IMR-90 (cell line): Measurements from ENCODE around the gene NRIP2. TPM values are rescaled to one million over a fixed set of nuclear protein-coding genes. Genes with fewer than 3 reads are reported as not detected.

ENCODE experiments used
- ATAC-seq: fragments of 200-7000 bp; cut with Tn5 transposase; 2 replicates; pipeline ENCODE4 v1.9.1; 2020; ENCODE audit warnings: low read depth, mild to moderate bottlenecking, moderate library complexity
- BruUV-seq: library from RNA; stranded (reverse); fragments of 400-500 nt; replicated peaks from 2 replicates; lab custom pipeline; 2021; lab: Mats Ljungman, UMichigan
- CTCF ChIA-PET: fragments of 300-600 bp; formaldehyde crosslinking; extraction: SDS; loops from one replicate; lab custom pipeline; 2021; ENCODE audit warnings: antibody characterized with exemption; lab: Yijun Ruan, JAX
- POLR2A ChIA-PET: fragments of 300-600 bp; sonication (Branson Sonifier 250); formaldehyde crosslinking; loops from one replicate; lab custom pipeline; 2022; ENCODE audit warnings: antibody characterized with exemption; ENCODE audit not compliant: unreplicated experiment; lab: Charles Lee
- DNase-seq: peaks from one replicate; pipeline ENCODE4 v3.0.0; 2013
- H2AFZ ChIP-seq: replicated peaks from 2 replicates; pipeline ENCODE3; 2013; ENCODE audit warnings: low read length, mild to moderate bottlenecking; ENCODE audit not compliant: poor library complexity
- H2AK5ac ChIP-seq: 2 replicates; pipeline ENCODE4 v1.6.1; 2013; ENCODE audit warnings: low read depth, low read length, inconsistent platforms
- H2AK9ac ChIP-seq: replicated peaks from 2 replicates; pipeline ENCODE3; 2013; ENCODE audit warnings: mild to moderate bottlenecking, low read depth, low read length, moderate library complexity; ENCODE audit not compliant: poor library complexity
- H2BK120ac ChIP-seq: 2 replicates; pipeline ENCODE4 v1.6.1; 2013; ENCODE audit warnings: low read depth, low read length, inconsistent platforms
- H2BK15ac ChIP-seq: 3 replicates; pipeline ENCODE4 v1.6.1; 2013; ENCODE audit warnings: low read depth, low read length, inconsistent platforms
- H2BK20ac ChIP-seq: 2 replicates; pipeline ENCODE4 v1.6.1; 2013; ENCODE audit warnings: low read depth, mild to moderate bottlenecking, inconsistent platforms, low read length, moderate library complexity
- H2BK5ac ChIP-seq: 2 replicates; pipeline ENCODE4 v1.6.1; 2013; ENCODE audit warnings: mild to moderate bottlenecking, low read depth, low read length, inconsistent platforms; ENCODE audit not compliant: poor library complexity, severe bottlenecking
- H3K14ac ChIP-seq: replicated peaks from 2 replicates; pipeline ENCODE4 v1.6.1; 2013; ENCODE audit warnings: low read depth, low read length, inconsistent platforms
- H3K18ac ChIP-seq: 2 replicates; pipeline ENCODE4 v1.6.1; 2013; ENCODE audit warnings: low read depth, low read length, control low read depth
- H3K23ac ChIP-seq: 2 replicates; pipeline ENCODE4 v1.6.1; 2013; ENCODE audit warnings: low read depth, low read length, inconsistent platforms
- H3K27ac ChIP-seq: 2 replicates; pipeline ENCODE4 v1.5.1; 2013; ENCODE audit warnings: mild to moderate bottlenecking, control low read depth, low read length; ENCODE audit not compliant: insufficient read depth
- H3K27me3 ChIP-seq: 2 replicates; pipeline ENCODE4 v1.6.1; 2013; ENCODE audit warnings: low read length; ENCODE audit not compliant: control insufficient read depth, insufficient read depth
- H3K36me3 ChIP-seq: 2 replicates; pipeline ENCODE4 v1.6.1; 2013; ENCODE audit warnings: low read length, mixed read lengths; ENCODE audit not compliant: control insufficient read depth, insufficient read depth
- H3K4ac ChIP-seq: 2 replicates; pipeline ENCODE4 v1.6.1; 2013; ENCODE audit warnings: low read depth, low read length, inconsistent platforms
- H3K4me1 ChIP-seq: 2 replicates; pipeline ENCODE4 v1.6.1; 2013; ENCODE audit warnings: low read length, mixed read lengths; ENCODE audit not compliant: control insufficient read depth, insufficient read depth
- H3K4me2 ChIP-seq: 2 replicates; pipeline ENCODE4 v1.6.1; 2013; ENCODE audit warnings: low read depth, mild to moderate bottlenecking, control low read depth, low read length, moderate library complexity
- H3K4me3 ChIP-seq: 2 replicates; pipeline ENCODE4 v1.5.1; 2013; ENCODE audit warnings: low read depth, mild to moderate bottlenecking, control low read depth, low read length, moderate library complexity; ENCODE audit not compliant: insufficient read depth
- H3K56ac ChIP-seq: 2 replicates; pipeline ENCODE4 v1.6.1; 2013; ENCODE audit warnings: low read length, inconsistent platforms; ENCODE audit not compliant: insufficient read depth; ENCODE audit errors: extremely low read depth
- H3K79me1 ChIP-seq, 2 experiments: 2 replicates each; pipeline ENCODE4 v1.6.1; 2013; ENCODE audit warnings: low read length in 2 of 2, inconsistent platforms in 1 of 2, low read depth in 1 of 2
- H3K9ac ChIP-seq: 2 replicates; pipeline ENCODE4 v1.6.1; 2013; ENCODE audit warnings: low read depth, low read length, control low read depth
- H3K9me1 ChIP-seq: 2 replicates; pipeline ENCODE4 v1.6.1; 2013; ENCODE audit warnings: low read length, inconsistent platforms; ENCODE audit not compliant: insufficient read depth
- H3K9me3 ChIP-seq: 2 replicates; pipeline ENCODE4 v1.6.1; 2013; ENCODE audit warnings: low read length; ENCODE audit not compliant: control insufficient read depth, insufficient read depth
- H4K20me1 ChIP-seq: 2 replicates; pipeline ENCODE4 v1.6.1; 2013; ENCODE audit warnings: low read length, inconsistent platforms; ENCODE audit not compliant: insufficient read depth
- H4K5ac ChIP-seq: 2 replicates; pipeline ENCODE4 v1.6.1; 2013; ENCODE audit warnings: mild to moderate bottlenecking, low read depth, low read length, control low read depth
- H4K8ac ChIP-seq, 2 experiments: 2 replicates each; pipeline ENCODE4 v1.6.1; 2013; ENCODE audit warnings: low read depth in 2 of 2, low read length in 2 of 2, control low read depth in 1 of 2, inconsistent platforms in 1 of 2
- H4K91ac ChIP-seq: 2 replicates; pipeline ENCODE4 v1.6.1; 2013; ENCODE audit warnings: low read depth, low read length, inconsistent platforms; ENCODE audit not compliant: insufficient read depth
- BHLHE40 ChIP-seq: fragments of 150-350 bp; IDR thresholded peaks from 2 replicates; pipeline ENCODE4 v1.6.1; 2016; ENCODE audit warnings: mild to moderate bottlenecking, low read depth, low read length
- CEBPB ChIP-seq: IDR thresholded peaks from 2 replicates; pipeline ENCODE4 v1.6.1; 2012; ENCODE audit warnings: low read depth, low read length, improper control_type of control experiment
- CHD1 ChIP-seq: IDR thresholded peaks from 2 replicates; pipeline ENCODE4 v1.6.1; 2012; ENCODE audit warnings: low read depth, low read length, improper control_type of control experiment
- ELK1 ChIP-seq: fragments of 150-350 bp; IDR thresholded peaks from 2 replicates; pipeline ENCODE4 v1.6.1; 2016; ENCODE audit warnings: low read depth, mild to moderate bottlenecking, low read length, moderate library complexity, borderline replicate concordance
- FOS ChIP-seq: fragments of 150-350 bp; IDR thresholded peaks from 2 replicates; pipeline ENCODE4 v1.6.1; 2016; ENCODE audit warnings: low read depth, low read length
- MAFK ChIP-seq: IDR thresholded peaks from 2 replicates; pipeline ENCODE4 v1.6.1; 2012; ENCODE audit warnings: low read depth, low read length, improper control_type of control experiment
- MAZ ChIP-seq: IDR thresholded peaks from 2 replicates; pipeline ENCODE4 v1.6.1; 2012; ENCODE audit warnings: low read depth, mild to moderate bottlenecking, low read length, improper control_type of control experiment, moderate library complexity, borderline replicate concordance
- MXI1 ChIP-seq: IDR thresholded peaks from 2 replicates; pipeline ENCODE4 v1.6.1; 2012; ENCODE audit warnings: low read depth, mild to moderate bottlenecking, low read length, moderate library complexity, borderline replicate concordance
- NFE2L2 ChIP-seq: fragments of 150-350 bp; IDR thresholded peaks from 2 replicates; pipeline ENCODE4 v1.6.1; 2016; ENCODE audit warnings: low read depth, mild to moderate bottlenecking, low read length
- POLR2A ChIP-seq: IDR thresholded peaks from 2 replicates; pipeline ENCODE4 v1.6.1; 2012; ENCODE audit warnings: mild to moderate bottlenecking, low read depth, low read length
- RAD21 ChIP-seq: IDR thresholded peaks from 2 replicates; pipeline ENCODE4 v1.6.1; 2012; ENCODE audit warnings: low read length, improper control_type of control experiment
- RCOR1 ChIP-seq: IDR thresholded peaks from 2 replicates; pipeline ENCODE4 v1.6.1; 2012; ENCODE audit warnings: mild to moderate bottlenecking, low read length, improper control_type of control experiment; ENCODE audit not compliant: insufficient replicate concordance
- RFX5 ChIP-seq: IDR thresholded peaks from 2 replicates; pipeline ENCODE4 v1.8.0; 2012; ENCODE audit warnings: low read depth, mild to moderate bottlenecking, low read length, moderate library complexity
- SMC3 ChIP-seq: fragments of 150-350 bp; IDR thresholded peaks from 2 replicates; pipeline ENCODE4 v1.6.1; 2016; ENCODE audit warnings: low read depth, mild to moderate bottlenecking, antibody characterized with exemption, low read length, moderate library complexity
- WGBS, 2 experiments: methylation state at CpG; one replicate each; pipeline versions ENCODE4 v1.1.5 to v1.1.7; 2013; ENCODE audit warnings: missing lambda C conversion rate in 2 of 2; ENCODE audit not compliant: insufficient read length in 1 of 2; ENCODE audit errors: extremely low coverage in 2 of 2; 5-methylcytosine and 5-hydroxymethylcytosine counted together
- dilution Hi-C: fragments of 300-500 bp; cut with HindIII; formaldehyde crosslinking; loops from one replicate; pipeline ENCODE4 v1.14.3; 2018; ENCODE audit warnings: low sequenced_read_pairs; ENCODE audit not compliant: unreplicated experiment
- in situ Hi-C: fragments of 300-500 bp; cut with MboI; formaldehyde crosslinking; loops from 3 replicates; pipeline ENCODE4 v1.14.3; 2019; ENCODE audit warnings: low sequenced_read_pairs, inconsistent platforms, mixed read lengths
- intact Hi-C: fragments of 100-400 bp; cut with micrococcal nuclease; formaldehyde crosslinking; loops from 2 replicates; pipeline ENCODE4 v1.10.0; 2022
- polyA plus RNA-seq, 3 experiments: library from polyadenylated mRNA; depleted of rRNA; stranded (reverse); fragments of >200 nt; gene quantifications; 2 replicates each; pipeline ENCODE4 v1.2.3, GENCODE V29; 2012; ENCODE audit warnings: low replicate concordance in 1 of 3
- total RNA-seq: library from RNA; depleted of rRNA; stranded (reverse); fragments of >200 nt; gene quantifications from 2 replicates; pipeline ENCODE4 v1.2.3, GENCODE V29; 2012
- TF ChIP-seq, protein P1 (sequence below): fragments of 150-350 bp; IDR thresholded peaks from 2 replicates; pipeline ENCODE4 v1.6.1; 2017; ENCODE audit warnings: mild to moderate bottlenecking, antibody characterized with exemption, low read length, low read depth
- TF ChIP-seq, protein P2 (sequence below): conservative IDR thresholded peaks from 2 replicates; pipeline ENCODE4 v1.5.1; 2012; ENCODE audit warnings: mild to moderate bottlenecking, low read depth, low read length, improper control_type of control experiment

The NRIP2 gene
- total and polyA plus RNA-seq, 2 of the 4 experiments (the other 2 are of a cell fraction) = 0.18 to 0.27 TPM

- H4K5ac ChIP-seq = no peak within 1 kb of the TSS
- H3K9me1 ChIP-seq = no peaks in the 10 kb centered on the region
- in situ Hi-C loops (loop anchor here (10.0 kb wide), 1 partner anchor 178 kb away; no protein-coding TSS in a partner anchor), intact Hi-C loops (no loop called here), dilution Hi-C loops (no loop called here)
- H4K20me1 ChIP-seq = no peaks in the 10 kb centered on the region
- ChIA-PET CTCF (no interaction called here), POLR2A (no interaction called here)
- no peak within 1 kb of the TSS for H2BK15ac ChIP-seq
- H3K18ac ChIP-seq = no peak within 1 kb of the TSS
- no peak within 1 kb of the TSS for H3K4ac ChIP-seq
- no peak within 1 kb of the TSS for H2BK120ac ChIP-seq
- H3K9ac ChIP-seq = no peak within 1 kb of the TSS
- DNase-seq (no peak), ATAC-seq (no peak)
- H3K9me3 ChIP-seq = no peaks in the 10 kb centered on the region
- BruUV-seq = no TSS peak
- no peak within 1 kb of the TSS for H4K8ac ChIP-seq
- peak within 1 kb of the TSS; percentile 68 for H2AK9ac ChIP-seq
- H3K79me1 ChIP-seq = no peaks in the 10 kb centered on the region
- no peak within 1 kb of the TSS for H3K23ac ChIP-seq
- H3K4me3 ChIP-seq = no peak within 1 kb of the TSS
- H3K14ac ChIP-seq = no peak within 1 kb of the TSS
- no peak within 1 kb of the TSS for H3K56ac ChIP-seq
- WGBS, 2 experiments = 60% methylated on average over 1 of the region's 3 CpGs; no CpG with 5 or more reads in 1 of the 2 experiments
- TF ChIP-seq, protein P1, sequence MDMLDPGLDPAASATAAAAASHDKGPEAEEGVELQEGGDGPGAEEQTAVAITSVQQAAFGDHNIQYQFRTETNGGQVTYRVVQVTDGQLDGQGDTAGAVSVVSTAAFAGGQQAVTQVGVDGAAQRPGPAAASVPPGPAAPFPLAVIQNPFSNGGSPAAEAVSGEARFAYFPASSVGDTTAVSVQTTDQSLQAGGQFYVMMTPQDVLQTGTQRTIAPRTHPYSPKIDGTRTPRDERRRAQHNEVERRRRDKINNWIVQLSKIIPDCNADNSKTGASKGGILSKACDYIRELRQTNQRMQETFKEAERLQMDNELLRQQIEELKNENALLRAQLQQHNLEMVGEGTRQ = no peak
- TF ChIP-seq MAFK (no peak), RAD21 (no peak), CEBPB (no peak), ELK1 (no peak), POLR2A (no peak), NFE2L2 (no peak), SMC3 (no peak), CHD1 (no peak), MXI1 (no peak), RFX5 (no peak), FOS (no peak), BHLHE40 (no peak), MAZ (no peak), RCOR1 (no peak)
- TF ChIP-seq, protein P2, sequence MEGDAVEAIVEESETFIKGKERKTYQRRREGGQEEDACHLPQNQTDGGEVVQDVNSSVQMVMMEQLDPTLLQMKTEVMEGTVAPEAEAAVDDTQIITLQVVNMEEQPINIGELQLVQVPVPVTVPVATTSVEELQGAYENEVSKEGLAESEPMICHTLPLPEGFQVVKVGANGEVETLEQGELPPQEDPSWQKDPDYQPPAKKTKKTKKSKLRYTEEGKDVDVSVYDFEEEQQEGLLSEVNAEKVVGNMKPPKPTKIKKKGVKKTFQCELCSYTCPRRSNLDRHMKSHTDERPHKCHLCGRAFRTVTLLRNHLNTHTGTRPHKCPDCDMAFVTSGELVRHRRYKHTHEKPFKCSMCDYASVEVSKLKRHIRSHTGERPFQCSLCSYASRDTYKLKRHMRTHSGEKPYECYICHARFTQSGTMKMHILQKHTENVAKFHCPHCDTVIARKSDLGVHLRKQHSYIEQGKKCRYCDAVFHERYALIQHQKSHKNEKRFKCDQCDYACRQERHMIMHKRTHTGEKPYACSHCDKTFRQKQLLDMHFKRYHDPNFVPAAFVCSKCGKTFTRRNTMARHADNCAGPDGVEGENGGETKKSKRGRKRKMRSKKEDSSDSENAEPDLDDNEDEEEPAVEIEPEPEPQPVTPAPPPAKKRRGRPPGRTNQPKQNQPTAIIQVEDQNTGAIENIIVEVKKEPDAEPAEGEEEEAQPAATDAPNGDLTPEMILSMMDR = no peak
- no peak within 1 kb of the TSS for H2BK20ac ChIP-seq
- H2AFZ ChIP-seq = no peak within 1 kb of the TSS
- H3K27me3 ChIP-seq = no peaks in the 10 kb centered on the region
- no peak within 1 kb of the TSS for H2BK5ac ChIP-seq
- no peak within 1 kb of the TSS for H4K91ac ChIP-seq
- H3K36me3 ChIP-seq = peaks cover 6% of the 10 kb centered on the region
- H3K27ac ChIP-seq = no peak within 1 kb of the TSS
- no peaks in the 10 kb centered on the region for H3K4me1 ChIP-seq
- no peak within 1 kb of the TSS for H2AK5ac ChIP-seq
- no peak within 1 kb of the TSS for H3K4me2 ChIP-seq
Measured at GRCh38 chr12:2857021-2857431, 22.2 kb upstream of the NRIP2 start, which contains the start of gene TEX52. Gene TEX52 (minus strand): TSS chr12:2857039. CDS start chr12:2857026, 13 bp downstream.
